SIG-M5 treated with dmso at 0.1 percent for 504 hours (cell line): ENCODE measurements around the gene PCDH1.
"Not testable (repeated sequence)": the region's sequence is repeated elsewhere in the genome, so short reads cannot be mapped to it uniquely, and the experiment has no call there.

ENCODE experiments used
- DNase-seq: peaks from one replicate; lab custom pipeline; 2025; ENCODE audit not compliant: unreplicated experiment; lab: John Stamatoyannopoulos, UW

Gene PCDH1

DNA sequence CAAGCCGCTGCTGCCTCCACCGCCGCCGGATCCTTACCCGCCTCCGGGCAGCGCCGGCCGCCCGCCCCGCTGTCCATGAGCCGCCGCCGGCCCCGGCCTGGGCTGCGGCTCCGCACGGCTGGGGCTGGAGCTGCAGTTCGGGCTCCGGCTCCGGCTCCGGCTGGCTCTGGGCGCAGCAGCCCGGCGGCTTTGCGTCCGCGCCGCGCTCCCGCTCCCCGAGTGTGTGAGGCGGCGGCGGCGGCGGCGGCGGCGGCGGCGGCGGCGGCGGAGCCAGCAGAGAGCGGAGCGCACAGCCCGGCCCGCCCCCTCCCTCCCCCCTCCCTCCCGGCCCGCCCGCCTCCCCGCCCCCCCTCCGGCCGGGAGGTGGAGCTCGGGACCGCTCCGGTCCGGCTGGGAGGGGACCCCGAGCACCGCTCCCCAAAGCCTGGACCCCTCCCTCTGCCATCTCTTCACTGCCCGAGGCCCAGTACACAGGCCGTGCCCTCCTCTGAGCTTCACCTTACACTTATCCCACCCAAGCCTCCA is at the start of gene PCDH1:
Gene PCDH1 (minus strand): TSS at position 225 of the 525 bp plus-strand sequence. CDS start 148 bp downstream, at position 77.
- DNase-seq = no peak

DNA sequence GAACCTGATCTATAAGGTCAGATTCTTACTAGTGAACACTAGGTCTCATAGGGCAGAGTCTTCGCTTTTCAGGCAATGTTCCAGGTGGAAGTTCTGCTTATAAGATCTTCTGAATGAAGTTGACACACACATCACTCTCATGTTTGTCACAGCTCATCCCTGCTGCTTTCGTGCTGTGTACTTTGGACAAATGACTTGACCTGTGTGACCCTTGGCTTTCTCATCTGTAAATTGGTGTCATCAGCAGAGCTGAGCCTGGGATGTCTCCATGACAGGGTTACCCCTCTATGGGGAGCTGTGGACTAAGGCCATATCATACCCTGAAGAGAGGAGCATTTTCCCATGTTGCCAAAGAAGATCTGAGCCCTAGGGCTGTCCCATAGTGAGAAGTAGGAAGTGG is 48.2 kb upstream of the PCDH1 start:
- DNase-seq = no peak

DNA sequence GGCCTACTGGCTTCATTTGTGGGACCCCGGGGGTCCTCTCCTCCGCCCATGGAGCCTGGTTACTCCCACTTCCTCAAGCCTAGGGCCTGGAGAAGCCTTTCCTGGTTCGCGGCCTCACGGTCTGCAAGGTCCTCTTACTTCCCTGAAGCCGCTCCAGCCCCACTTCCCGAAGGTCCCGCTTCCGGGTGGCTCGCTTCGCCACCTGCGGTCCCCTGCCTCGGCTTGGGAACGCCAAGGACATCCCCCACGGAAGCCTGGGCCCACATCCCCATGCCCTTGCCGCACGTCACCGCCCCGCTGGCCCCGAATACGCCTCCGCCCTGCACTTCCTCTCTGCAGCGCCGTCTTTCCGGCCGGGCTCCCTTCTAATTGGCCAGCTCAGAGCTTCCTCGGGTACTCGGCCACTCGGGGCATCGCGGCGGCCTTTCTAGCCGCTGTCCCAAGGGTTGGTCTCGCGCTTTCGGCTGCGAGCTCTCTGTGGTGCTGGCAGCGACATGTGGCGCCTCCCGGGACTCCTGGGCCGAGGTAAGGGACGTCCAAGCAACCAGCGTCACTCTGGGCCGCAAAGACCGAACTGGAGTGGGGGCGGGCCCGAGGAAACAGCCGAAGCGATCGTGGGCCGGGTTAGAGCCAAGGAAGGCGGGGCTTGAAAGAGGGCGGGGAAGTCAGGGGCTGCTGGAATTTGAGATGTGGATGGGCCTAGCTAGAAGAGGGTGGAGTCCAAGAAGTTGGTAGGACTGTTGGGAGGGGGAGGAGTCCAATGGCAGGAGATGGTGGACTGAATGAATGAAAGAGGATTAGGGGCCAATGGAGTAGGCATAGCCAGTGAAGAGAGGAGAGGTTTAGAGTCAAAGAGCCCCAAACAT is 45.5 kb upstream of the PCDH1 start, which contains the start of gene DELE1:
Gene DELE1 (plus strand): TSS at position 424 of the 866 bp plus-strand sequence. CDS start 71 bp downstream, at position 495.
- DNase-seq = peak; percentile 98

DNA sequence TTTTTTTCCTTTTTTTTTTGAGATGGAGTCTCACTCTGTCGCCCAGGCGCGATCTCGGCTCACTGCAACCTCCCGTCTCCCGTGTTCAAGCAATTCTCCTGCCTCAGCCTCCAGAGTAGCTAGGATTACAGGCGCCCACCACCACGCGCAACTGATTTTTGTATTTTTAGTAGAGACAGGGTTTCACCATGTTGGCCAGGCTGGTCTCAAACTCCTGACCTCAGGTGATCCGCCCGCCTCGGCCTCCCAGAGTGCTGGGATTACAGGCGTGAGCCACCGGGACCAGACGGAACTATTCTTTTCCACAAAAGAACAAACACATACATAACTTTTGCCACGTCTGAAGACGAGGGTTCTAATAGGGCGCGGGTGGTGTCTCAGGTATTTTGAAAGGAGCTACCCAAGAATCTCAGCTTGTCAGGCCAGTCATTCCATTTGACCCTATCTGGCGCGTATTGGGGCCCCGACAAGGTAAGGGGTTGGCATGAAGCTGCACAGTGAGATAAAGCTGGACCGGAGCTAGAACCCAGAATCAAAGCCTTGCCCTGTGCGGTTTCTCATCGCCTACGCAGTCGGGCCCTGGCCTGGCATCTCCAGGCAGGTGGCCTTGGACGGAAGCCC is 44.7 kb upstream of the PCDH1 start:
- DNase-seq = not testable (repeated sequence)

DNA sequence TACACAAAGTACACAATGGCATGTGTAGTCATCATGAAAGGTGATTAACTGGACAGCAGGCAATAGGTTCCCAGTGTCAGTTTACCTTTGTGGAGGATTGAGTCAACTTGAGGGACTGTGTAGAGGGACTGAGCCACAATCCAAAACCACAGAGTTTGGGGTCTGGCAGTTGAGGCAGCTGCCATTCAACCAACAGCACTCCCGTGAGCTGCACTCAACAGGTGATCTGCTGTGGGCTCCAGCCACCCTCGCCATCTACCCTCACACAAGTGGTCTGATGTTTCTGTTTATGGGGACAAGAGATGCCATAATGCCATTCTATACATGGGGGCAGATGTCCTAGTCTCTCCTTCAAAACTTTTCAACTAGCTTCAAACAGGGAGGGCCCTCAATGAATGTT is 42.6 kb upstream of the PCDH1 start:
- no peak for DNase-seq

DNA sequence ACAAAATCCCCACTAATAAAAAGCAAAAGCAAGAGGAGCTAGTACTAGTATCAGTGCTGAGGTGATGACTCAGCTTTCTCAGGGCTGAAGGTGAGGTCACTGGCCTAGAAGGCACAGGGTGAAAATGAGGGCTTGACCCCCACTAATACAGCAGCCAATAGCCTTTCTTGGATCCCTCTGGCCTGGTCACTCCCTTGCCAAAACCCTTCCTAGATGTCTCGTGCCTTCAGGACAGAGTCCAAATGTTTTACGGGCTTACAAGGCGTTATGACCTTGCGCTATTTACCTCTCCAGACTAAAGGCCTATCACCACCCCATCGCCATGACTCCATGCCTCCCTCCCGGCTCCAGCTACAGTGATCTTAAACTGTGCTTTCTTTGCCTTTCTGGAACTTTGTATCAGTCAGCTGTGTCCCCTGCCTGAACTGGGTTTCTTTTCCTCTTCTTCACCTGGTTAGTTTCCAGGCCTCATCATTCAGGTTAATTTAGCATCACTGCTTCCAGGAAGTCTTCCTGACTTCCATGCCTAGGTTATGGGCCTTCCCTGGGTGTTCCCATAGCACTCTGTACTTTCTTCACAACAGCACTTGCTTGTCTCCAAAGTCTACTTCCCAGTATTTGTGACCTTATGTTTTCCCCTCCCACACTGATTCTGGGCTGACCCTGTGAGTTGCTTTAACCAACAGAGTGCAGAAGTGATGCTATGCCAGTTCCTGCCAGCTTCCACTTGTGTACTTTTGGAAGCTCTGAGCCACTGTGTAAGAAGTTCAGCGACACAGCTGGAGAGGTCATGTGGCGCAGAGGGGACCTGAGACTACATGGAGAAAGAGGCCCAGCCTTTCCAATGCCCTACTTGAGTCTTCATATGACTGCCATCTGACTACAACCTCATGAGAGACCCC is 41.3 kb upstream of the PCDH1 start:
- DNase-seq = no peak

DNA sequence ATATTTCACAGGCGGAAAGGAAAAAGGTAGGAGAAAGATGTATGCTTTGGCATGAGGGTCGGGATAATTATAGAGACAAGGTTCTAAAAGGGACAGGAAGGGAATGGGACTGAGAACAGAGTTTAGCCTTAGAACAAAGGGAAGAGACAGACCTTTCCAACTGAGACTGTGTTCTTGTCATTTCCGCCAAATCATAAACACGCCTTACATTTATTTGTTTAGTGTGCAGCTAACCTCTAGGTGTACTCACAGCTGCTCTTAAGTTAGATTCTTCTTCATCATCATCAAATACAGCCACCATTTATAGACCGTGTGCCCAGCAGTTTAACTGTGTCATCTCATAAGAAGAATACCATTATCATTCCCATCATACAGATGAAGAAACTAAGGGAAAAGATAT is 39.5 kb upstream of the PCDH1 start:
- no peak for DNase-seq

DNA sequence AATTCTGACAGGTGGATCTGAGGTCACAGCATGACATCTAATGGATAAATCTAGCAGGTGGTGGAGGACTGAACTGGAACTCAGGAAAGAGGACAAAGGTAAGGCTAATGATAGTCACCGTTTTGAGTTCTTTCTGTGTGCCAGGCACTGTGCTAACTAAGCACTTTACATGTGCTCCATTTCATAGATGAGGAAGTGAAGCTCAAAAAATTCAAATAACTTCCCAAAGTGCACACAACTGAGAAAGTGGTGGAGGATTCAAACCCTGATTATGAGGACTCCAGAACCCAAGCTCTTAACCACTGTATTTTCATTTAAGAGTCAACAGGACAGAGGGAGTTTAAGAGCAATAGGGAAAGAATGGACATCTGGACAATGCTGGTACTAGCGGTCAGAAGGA is 38.3 kb upstream of the PCDH1 start:
- DNase-seq = no peak

DNA sequence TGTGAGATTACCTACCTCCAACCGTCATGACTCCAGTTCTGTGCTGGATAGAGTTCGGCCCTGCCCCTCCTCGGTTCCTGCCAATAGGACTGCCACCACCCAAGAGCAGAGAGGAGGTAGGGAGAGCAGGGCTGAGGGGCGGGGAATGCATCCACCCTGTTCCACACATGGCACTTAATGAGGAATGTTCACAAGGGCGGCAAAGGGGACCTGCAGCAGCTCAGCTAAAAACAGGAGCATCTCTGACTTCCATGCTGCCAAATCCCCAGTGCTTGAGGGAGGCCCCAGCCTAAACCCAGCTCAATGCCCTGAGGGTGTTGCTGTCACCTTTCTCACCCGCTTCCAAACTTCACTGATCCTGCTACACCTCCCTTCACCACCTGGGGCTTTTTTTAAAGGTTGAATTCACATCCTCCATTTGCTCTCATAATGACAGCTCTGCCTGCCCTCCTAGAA is 37.7 kb upstream of the PCDH1 start:
- DNase-seq = no peak

DNA sequence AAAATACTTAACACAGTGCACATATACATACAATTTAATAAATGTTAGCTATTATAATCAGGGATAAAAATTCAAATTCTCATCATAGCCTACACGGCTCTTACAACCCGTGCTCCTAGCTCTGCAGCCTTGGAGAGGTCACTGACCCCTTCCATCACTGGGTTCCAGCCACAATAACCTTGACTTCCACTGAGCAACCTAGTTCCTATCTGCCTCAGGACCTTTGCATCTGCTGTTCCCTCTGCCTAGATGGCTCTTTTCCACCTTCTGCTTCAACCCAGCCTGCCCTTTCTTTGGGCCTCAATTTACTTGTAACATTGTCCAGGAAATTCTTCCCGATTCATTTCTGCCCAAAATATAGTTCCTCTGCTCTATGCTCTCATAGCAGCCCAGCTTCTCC is 36.6 kb upstream of the PCDH1 start:
- no peak for DNase-seq

DNA sequence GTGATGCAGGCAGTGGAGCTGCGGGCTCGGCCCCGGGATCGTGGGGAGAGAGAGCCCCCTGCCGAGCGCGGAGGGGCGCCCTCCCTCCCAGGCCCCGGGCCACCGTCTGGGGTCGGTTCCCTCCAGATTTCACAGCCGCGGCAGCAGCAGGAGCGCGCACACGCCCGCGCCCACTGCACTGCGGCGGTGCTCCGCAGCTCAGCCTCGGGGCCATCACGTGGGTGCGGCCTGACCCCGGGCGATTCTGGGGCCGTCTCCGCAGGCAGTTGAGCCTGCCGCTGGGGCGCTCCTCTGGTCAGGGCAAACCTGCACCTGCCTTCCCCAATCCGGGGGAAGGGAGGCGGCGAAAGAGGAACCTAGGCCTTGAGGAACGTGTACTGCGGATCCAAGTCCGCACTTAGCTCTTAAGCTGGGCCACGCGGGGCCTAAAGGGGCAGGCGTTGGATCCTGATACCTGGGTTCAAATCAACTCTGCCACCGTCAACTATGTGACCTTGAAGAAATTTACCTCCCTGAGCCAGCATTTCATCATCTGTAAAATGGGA is 36.1 kb upstream of the PCDH1 start:
- peak; percentile 39 for DNase-seq

DNA sequence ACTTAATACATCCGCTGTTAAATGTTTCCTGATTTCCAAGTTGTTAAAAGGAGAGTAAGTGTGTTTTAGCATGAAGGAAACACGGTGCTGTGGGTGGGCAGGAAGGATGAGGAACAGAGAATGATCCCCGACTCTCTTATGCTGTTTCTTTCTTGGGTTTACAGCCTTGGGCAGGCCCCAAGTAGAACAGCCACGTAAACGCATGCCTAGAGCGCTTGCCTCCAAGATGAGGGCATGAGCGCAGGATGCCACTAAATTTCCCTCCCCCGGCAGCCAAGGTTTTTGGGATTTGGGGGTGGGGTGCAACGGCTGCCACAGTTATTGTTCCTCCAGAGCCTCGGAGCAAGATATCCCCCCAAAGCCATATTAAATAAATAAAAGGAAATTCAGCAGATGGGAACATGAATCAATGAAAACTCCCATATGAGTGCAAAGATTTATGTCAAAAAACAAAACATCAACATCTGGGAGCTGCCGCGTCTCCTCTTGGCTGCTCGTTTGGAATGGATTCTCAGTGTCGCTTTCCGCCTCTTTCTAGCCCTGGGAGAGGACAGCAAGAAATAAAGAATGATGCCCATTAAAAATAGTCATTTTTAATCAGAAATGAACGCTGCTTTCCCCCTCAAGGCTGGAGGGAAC is 35.5 kb upstream of the PCDH1 start:
- no peak for DNase-seq

DNA sequence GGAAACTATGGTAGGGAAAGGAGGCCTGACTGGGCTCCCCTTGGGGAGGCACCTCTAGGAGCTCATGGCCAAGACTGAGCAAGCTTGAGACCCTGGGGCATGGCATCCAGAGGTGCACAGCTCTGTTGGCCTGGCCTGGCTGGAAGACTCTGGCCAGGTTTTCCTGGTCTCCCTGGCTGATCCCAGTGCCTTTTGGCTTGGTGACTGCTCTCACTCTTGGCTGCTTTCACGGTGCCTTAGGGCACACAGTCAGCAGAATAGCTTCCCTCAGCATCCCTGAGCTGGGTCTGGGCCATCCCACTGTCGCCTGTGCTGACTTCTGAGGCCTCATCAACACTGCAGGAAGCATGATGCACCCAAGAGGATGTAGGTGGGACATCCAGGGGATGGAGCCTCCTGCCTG is 32.1 kb upstream of the PCDH1 start:
- DNase-seq = no peak

DNA sequence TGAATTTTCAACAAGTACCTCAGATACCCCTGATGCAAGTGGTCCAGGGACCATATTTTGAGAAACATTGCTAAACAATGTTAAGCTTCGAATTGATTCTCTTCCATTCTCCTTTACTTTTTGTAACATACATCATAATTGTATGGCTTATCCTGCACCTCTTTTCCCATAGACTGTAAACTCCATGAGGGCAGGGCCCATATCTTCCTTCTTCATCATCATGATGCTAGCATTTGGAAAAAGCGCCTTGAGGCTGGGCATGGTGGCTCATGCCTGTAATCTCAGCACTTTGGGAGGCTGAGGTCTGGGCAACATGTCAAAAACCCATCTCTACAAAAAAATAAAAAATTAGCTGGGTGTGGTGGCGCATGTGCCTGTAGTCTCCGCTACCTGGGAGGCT is 31.0 kb upstream of the PCDH1 start:
- DNase-seq = no peak

DNA sequence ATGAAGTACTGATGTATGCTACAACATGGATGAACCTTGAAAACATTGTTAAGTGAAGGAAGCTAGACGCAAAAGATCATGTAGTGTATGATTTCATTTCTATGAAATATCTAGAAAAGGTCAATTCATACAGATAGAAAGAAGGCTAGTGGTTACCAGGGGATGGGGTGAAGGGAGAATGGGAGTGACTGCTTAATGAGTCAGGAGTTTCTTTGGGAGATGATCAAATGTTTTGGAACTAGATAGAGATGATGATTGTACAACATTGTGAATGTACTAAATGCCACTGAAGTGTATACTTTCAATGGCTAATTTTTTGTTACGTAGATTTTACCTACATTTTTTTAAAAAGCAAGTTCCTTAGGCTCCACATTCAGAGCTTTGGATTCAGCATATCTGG is 30.6 kb upstream of the PCDH1 start:
- no peak for DNase-seq

DNA sequence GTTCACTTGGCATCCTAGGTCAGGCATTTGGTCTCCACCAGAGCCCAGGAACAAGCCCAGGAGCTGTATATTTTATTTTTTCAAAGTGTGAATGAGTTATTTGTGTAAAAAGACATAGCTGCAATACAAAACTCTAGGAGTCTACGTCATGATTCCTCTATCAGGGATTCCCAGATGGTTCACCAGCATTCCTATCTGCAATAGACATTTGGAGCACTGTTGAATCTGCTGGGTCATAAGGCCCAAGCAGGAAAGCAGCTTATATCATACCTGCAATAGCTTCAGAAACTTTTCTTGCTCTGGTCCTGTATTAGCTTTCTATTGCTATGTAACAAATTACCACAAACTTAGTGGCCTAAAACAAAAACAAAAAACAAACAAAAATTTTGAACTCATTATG is 28.8 kb upstream of the PCDH1 start:
- DNase-seq = no peak

DNA sequence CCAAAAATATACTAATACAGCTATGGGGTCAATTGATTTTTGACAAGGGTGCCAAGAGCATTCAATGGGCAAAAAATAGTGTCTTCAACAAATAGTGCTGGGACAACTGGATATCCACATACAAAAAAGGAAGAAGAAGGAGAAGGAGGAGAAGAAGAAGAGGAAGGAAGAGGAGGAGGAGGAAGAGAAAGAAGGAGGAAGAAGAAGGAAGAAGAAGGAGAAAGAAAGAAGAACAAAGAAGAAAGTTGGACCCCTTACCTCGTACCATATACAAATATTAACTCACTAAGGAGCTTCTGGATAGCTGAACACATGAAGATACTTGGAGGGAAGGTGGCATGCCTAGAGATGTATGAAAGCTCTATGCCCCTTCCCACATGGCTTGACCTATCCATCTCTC is 28.3 kb upstream of the PCDH1 start:
- no peak for DNase-seq

DNA sequence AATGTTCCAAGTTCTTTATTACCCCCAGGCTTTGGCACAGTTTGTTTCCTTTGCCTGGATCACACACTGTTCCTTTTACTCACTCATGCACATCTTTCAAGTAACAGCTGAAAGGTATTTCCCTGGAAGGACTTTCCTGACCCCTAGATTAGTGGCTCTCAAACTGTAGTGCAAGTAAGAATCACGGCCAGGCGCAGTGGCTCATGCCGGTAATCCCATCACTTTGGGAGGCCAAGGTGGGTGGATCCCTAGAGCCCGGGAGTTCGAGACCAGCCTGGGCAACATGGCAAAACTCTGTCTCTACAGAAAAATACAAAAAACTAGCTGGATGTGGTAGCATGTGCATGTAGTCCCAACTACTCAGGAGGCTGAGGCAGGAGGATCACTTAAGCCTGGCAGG is 26.3 kb upstream of the PCDH1 start:
- DNase-seq = no peak

DNA sequence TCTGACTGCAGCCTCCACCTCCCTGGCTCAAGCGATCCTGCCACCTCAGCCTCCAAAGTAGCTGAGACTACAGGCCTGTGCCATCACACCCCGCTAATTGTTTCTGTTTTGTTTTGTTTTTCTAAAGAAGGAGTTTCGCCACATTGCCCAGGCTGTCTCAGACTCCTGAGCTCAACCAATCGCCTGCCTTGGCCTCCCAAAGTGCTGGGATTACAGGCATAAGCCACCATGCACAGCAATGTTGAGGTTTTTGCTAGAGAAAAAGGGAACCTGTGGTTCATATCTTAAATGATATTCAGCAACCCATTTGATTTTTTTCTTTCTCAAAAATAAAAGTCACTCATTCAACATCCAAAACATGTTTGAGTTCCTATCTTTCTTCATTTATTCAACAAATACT is 25.1 kb upstream of the PCDH1 start:
- peak; percentile 74 for DNase-seq
